K562 (cell line): ENCODE data around the gene ADM. TPM values are rescaled to one million over a fixed set of nuclear protein-coding genes. Genes with fewer than 3 reads are reported as not detected.

Experiments
- ATAC-seq: fragments of 200-7000 bp; cut with Tn5 transposase; 3 replicates; pipeline ENCODE4 v1.9.1; 2020; ENCODE audit warnings: moderate library complexity
- BruUV-seq: library from RNA; stranded (reverse); fragments of 400-500 nt; replicated peaks from 2 replicates; lab custom pipeline; 2021; lab: Mats Ljungman, UMichigan
- CTCF ChIA-PET: fragments of 300-600 bp; formaldehyde crosslinking; extraction: SDS; loops from one replicate; lab custom pipeline; 2021; ENCODE audit warnings: low intra/inter-chr PET ratio; lab: Yijun Ruan, JAX
- POLR2A ChIA-PET: fragments of 300-600, 350-650 bp; sonication (Branson Sonifier 250); formaldehyde crosslinking; extraction: SDS; loops from one replicate; lab custom pipeline; 2021; ENCODE audit warnings: antibody characterized with exemption, inconsistent platforms; lab: Yijun Ruan, JAX
- DNase-seq, 4 experiments: peaks; one replicate each; pipeline versions ENCODE4 v3.0.0 to v3.0.0-alpha.2; 2011 to 2018; ENCODE audit warnings: low spot score in 3 of 4, mixed read lengths in 3 of 4; ENCODE audit errors: extremely low read depth in 1 of 4
- FAIRE-seq: peaks from 2 replicates; lab custom pipeline; 2011; peaks lifted over from hg19 to GRCh38; lab: Jason Lieb, UNC
- H2AFZ ChIP-seq: 2 replicates; pipeline ENCODE4 v1.6.0; 2011; ENCODE audit warnings: low read depth, low read length, control low read depth, inconsistent platforms
- H3K27ac ChIP-seq: fragments of 200-600 bp; 3 replicates; pipeline ENCODE4 v1.8.0; 2011; ENCODE audit warnings: low read depth, mild to moderate bottlenecking, control low read depth, inconsistent platforms, low read length, moderate library complexity, mixed read lengths; ENCODE audit errors: extremely low read depth
- H3K27me3 ChIP-seq, 2 experiments: fragments of 300-600 bp in 1 of 2; 2 replicates in 1 of 2; 3 replicates in 1 of 2; pipeline versions ENCODE4 v1.6.0 to v1.8.0; 2011; ENCODE audit warnings: inconsistent platforms in 2 of 2, low read length in 2 of 2, mild to moderate bottlenecking in 1 of 2, mixed read lengths in 1 of 2, moderate library complexity in 1 of 2; ENCODE audit not compliant: control insufficient read depth in 2 of 2, insufficient read depth in 2 of 2
- H3K36me3 ChIP-seq: fragments of 300-600 bp; 3 replicates; pipeline ENCODE4 v1.8.0; 2011; ENCODE audit warnings: mild to moderate bottlenecking, low read length, inconsistent platforms; ENCODE audit not compliant: control insufficient read depth, insufficient read depth
- H3K4me1 ChIP-seq, 2 experiments: fragments of 200-600 bp in 1 of 2; replicated peaks in 1 of 2; 2 replicates in 1 of 2; 3 replicates in 1 of 2; pipeline versions ENCODE4 v1.5.1 to v1.8.0; 2011; ENCODE audit warnings: inconsistent platforms in 2 of 2, low read length in 2 of 2, mild to moderate bottlenecking in 1 of 2, mixed read lengths in 1 of 2, moderate library complexity in 1 of 2; ENCODE audit not compliant: control insufficient read depth in 2 of 2, insufficient read depth in 2 of 2
- H3K4me2 ChIP-seq: 2 replicates; pipeline ENCODE4 v1.6.1; 2011; ENCODE audit warnings: low read length, control low read depth, inconsistent platforms, mixed read lengths; ENCODE audit not compliant: insufficient read depth
- H3K4me3 ChIP-seq: fragments of 200-600 bp; sonication (generic), shearing (Covaris generic); 2 replicates; pipeline ENCODE4 v1.5.1; 2016; ENCODE audit warnings: control low read depth, inconsistent platforms
- H3K79me2 ChIP-seq: fragments of 200-600 bp; 3 replicates; pipeline ENCODE4 v1.8.0; 2011; ENCODE audit warnings: low read length, inconsistent platforms; ENCODE audit not compliant: control insufficient read depth, insufficient read depth
- H3K9ac ChIP-seq, 2 experiments: 2 replicates each; pipeline versions ENCODE4 v1.6.0 to v1.6.1; 2011; ENCODE audit warnings: low read depth in 2 of 2, low read length in 2 of 2, control low read depth in 1 of 2, inconsistent platforms in 1 of 2, mild to moderate bottlenecking in 1 of 2, mixed read lengths in 1 of 2; ENCODE audit not compliant: insufficient read depth in 1 of 2
- H3K9me1 ChIP-seq: one replicate; pipeline ENCODE4 v1.6.0; 2011; ENCODE audit warnings: inconsistent platforms, mild to moderate bottlenecking, low read length, moderate library complexity; ENCODE audit not compliant: control insufficient read depth, insufficient read depth
- H3K9me3 ChIP-seq: replicated peaks from 2 replicates; pipeline ENCODE4 v1.5.1; 2011; ENCODE audit warnings: low read depth, low read length, inconsistent platforms; ENCODE audit not compliant: control insufficient read depth, insufficient read depth
- H4K20me1 ChIP-seq: replicated peaks from 2 replicates; pipeline ENCODE4 v1.6.1; 2011; ENCODE audit warnings: low read length, inconsistent platforms, mixed read lengths; ENCODE audit not compliant: control insufficient read depth, insufficient read depth
- E2F1 ChIP-seq: sonication (generic); formaldehyde crosslinking; IDR thresholded peaks from 2 replicates; pipeline ENCODE4 v1.8.1; 2023; ENCODE audit warnings: mild to moderate bottlenecking, missing genetic modification reagents, moderate library complexity
- ETS1 ChIP-seq: conservative IDR thresholded peaks from 2 replicates; pipeline ENCODE4 v1.6.1; 2011; ENCODE audit warnings: low read depth, mild to moderate bottlenecking, low read length; ENCODE audit not compliant: control insufficient read depth
- ILF3 ChIP-seq: fragments of 450-650 bp; IDR thresholded peaks from 2 replicates; pipeline ENCODE4 v1.6.1; 2018; ENCODE audit warnings: antibody characterized with exemption, mild to moderate bottlenecking, moderate library complexity, borderline replicate concordance
- MCM7 ChIP-seq, 2 experiments: fragments of 450-650 bp; IDR thresholded peaks; 2 replicates each; pipeline ENCODE4 v1.6.1; 2016 to 2018
- MXI1 ChIP-seq: IDR thresholded peaks from 2 replicates; pipeline ENCODE4 v1.6.1; 2011; ENCODE audit warnings: low read depth, mild to moderate bottlenecking, improper control_type of control experiment, low read length
- NCOA4 ChIP-seq: fragments of 450-650 bp; IDR thresholded peaks from 2 replicates; pipeline ENCODE4 v1.6.1; 2018; ENCODE audit warnings: mild to moderate bottlenecking; ENCODE audit not compliant: partially characterized antibody
- NR3C1 ChIP-seq: sonication (generic); formaldehyde crosslinking; IDR thresholded peaks from 2 replicates; pipeline ENCODE4 v1.8.1; 2022; ENCODE audit warnings: missing genetic modification reagents
- NUFIP1 ChIP-seq: fragments of 450-650 bp; IDR thresholded peaks from 2 replicates; pipeline ENCODE4 v1.6.1; 2018; ENCODE audit not compliant: partially characterized antibody
- PCBP1 ChIP-seq: fragments of 200-400 bp; formaldehyde crosslinking; IDR thresholded peaks from 2 replicates; pipeline ENCODE4 v1.6.1; 2018; ENCODE audit warnings: mild to moderate bottlenecking, low read depth, low read length; ENCODE audit not compliant: poor library complexity, severe bottlenecking
- SMAD1 ChIP-seq: fragments of 150-350 bp; IDR thresholded peaks from 2 replicates; pipeline ENCODE4 v1.6.1; 2014; ENCODE audit warnings: low read length, low read depth; ENCODE audit not compliant: partially characterized antibody
- TBL1XR1 ChIP-seq, 2 experiments: IDR thresholded peaks; 2 replicates each; pipeline ENCODE4 v1.6.1; 2012; ENCODE audit warnings: improper control_type of control experiment in 2 of 2, low read length in 2 of 2, mild to moderate bottlenecking in 1 of 2
- TEAD1 ChIP-seq, 2 experiments: fragments of 450-650 bp in 1 of 2; sonication (generic) in 1 of 2; formaldehyde crosslinking; IDR thresholded peaks; 2 replicates each; pipeline versions ENCODE4 v1.4.0 to v1.8.0; 2020 to 2022; ENCODE audit warnings: mild to moderate bottlenecking in 2 of 2, missing genetic modification reagents in 1 of 2
- ZBTB8A ChIP-seq: fragments of 450-650 bp; IDR thresholded peaks from 2 replicates; pipeline ENCODE4 v1.6.1; 2018; ENCODE audit warnings: mild to moderate bottlenecking, moderate library complexity; ENCODE audit not compliant: partially characterized antibody
- WGBS: fragments of 100-300 bp; shearing (Covaris generic); methylation state at CpG from one replicate; pipeline ENCODE4 v1.1.6; 2016; ENCODE audit warnings: low coverage, mixed read lengths; ENCODE audit not compliant: insufficient coverage; ENCODE audit errors: missing lambda C conversion rate; 5-methylcytosine and 5-hydroxymethylcytosine counted together
- in situ Hi-C: fragments of 300-500 bp; cut with MboI; formaldehyde crosslinking; loops from 4 replicates; pipeline ENCODE4 v1.15.0; 2018; ENCODE audit warnings: inconsistent platforms, mixed read lengths
- intact Hi-C: fragments of 100-400 bp; cut with micrococcal nuclease; formaldehyde crosslinking; loops from 2 replicates; pipeline ENCODE4 v1.14.2; 2022
- polyA plus RNA-seq, 8 experiments: library from polyadenylated mRNA; depleted of rRNA in 4 of 8; stranded (reverse) in 5 of 8; unstranded in 3 of 8; fragments of >200 nt; fragmentation: Nextera tagmentation in 2 of 8; fragmentation: Illumina TruSeq in 1 of 8; extraction: Ambion mirVana in 2 of 8; extraction: Trizol in 1 of 8; gene quantifications; 2 replicates each; pipeline versions ENCODE4 v1.2.1 to v1.2.3, GENCODE V29; 2011 to 2014; ENCODE audit warnings: inconsistent platforms in 1 of 8, missing spikeins in 1 of 8
- total RNA-seq, 7 experiments: library from RNA; depleted of rRNA in 6 of 7; stranded (reverse); fragments of >200 nt in 6 of 7; fragmentation: Illumina TruSeq in 2 of 7; extraction: Trizol in 2 of 7; gene quantifications; 2 replicates each; pipeline versions ENCODE4 v1.2.1 to v1.2.3, GENCODE V29; 2011 to 2021; ENCODE audit warnings: low replicate concordance in 1 of 7
- TF ChIP-seq, protein P1 (sequence below): fragments of 450-650 bp; formaldehyde crosslinking; IDR thresholded peaks from 2 replicates; pipeline ENCODE4 v1.4.0; 2022; ENCODE audit warnings: missing genetic modification characterization
- TF ChIP-seq, protein P2 (sequence below): fragments of 450-650 bp; IDR thresholded peaks from 2 replicates; pipeline ENCODE4 v1.6.1; 2017; ENCODE audit warnings: mild to moderate bottlenecking, moderate library complexity

The ADM gene
- total and polyA plus RNA-seq, 9 of the 15 experiments (the other 6 are each of a cell fraction or from before 2014, with no cell fraction given): 0.23 to 0.49 (median 0.32) TPM; not detected in 6

DNA sequence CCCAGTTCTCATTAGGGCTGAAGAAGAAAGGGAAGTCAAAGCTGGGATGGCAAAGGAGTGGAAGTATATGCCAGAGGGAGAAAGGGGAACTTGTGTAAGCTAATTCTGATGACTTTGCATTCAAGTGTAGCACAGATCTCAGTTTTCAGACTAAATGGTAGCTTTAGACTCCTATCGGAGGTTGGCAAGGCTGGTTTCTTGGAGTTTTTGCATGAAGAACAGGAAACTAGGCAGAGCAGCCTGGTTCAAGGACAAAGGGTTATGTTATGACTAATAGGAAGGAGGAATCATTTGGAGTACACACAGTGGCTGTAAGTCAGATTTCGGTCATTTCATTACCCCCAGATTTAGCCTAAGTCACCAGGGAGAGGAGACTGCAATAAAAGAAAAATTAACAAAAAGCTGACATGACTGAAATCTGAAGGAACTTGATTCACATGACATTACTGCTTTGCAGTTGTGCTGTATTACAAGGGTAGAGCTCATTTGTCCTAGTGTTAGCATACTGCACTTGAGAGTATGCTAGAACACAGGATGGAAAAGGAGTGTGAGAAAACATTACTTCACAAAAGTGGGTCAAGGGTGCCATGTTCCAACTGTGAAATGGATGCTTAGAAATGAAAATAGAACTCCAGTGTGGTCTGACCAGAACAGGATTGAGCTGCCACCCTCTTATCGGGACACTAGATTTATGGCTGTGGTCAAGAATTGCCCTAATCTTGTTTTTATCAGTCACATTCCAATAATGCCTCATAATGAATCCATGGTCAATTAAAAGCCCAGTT lies 23.6 kb downstream of the ADM start (continued):
- TF ChIP-seq, protein P1, sequence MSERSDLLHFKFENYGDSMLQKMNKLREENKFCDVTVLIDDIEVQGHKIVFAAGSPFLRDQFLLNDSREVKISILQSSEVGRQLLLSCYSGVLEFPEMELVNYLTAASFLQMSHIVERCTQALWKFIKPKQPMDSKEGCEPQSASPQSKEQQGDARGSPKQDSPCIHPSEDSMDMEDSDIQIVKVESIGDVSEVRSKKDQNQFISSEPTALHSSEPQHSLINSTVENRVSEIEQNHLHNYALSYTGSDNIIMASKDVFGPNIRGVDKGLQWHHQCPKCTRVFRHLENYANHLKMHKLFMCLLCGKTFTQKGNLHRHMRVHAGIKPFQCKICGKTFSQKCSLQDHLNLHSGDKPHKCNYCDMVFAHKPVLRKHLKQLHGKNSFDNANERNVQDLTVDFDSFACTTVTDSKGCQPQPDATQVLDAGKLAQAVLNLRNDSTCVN (CRISPR knock-in tag): no peak
- TF ChIP-seq NUFIP1 (no peak), TEAD1 (CRISPR knock-in tag; IDR thresholded peaks at IDR 0.05) (no peak), ETS1 (no peak), MXI1 (no peak)
- TF ChIP-seq, all 486 proteins: peak for 9

DNA sequence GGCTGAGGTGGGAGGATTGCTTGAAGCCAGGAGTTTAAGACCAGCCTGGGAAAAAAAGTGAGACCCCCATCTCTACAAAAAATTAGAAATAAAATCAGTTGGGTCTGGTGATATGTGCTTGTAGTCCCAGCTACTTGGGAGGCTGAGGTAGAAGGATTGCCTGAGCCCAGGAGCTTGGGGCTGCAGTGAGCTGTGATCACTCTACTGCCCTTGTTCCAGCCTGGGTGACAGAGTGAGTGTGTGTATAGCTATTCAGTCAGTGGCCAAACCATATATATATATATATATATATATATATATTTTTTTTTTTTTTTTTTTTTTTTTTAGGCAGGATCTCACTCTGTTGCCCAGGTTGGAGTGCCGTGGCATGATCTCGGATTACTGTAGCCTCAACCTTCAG lies 24.5 kb downstream of the ADM start:
- ATAC-seq (no peak), DNase-seq (no peak), FAIRE-seq (no peak)
- no CpG with 5 or more reads among the region's 2 CpGs for WGBS
- CTCF ChIA-PET: no interaction called here
- H3K27me3 ChIP-seq: peaks cover 0 to 5% of the 10 kb centered on the region in 2 experiments; a peak in 1 of 5 replicates
- in situ Hi-C loops: no loop called here
- no peaks in the 10 kb centered on the region for H3K36me3 ChIP-seq
- H3K4me2 ChIP-seq: no peak overlapping the region
- H3K9me1 ChIP-seq: no peaks in the 10 kb centered on the region
- no peak overlapping the region for H2AFZ ChIP-seq
- no peak overlapping the region for H3K9ac ChIP-seq
- intact Hi-C loops: no loop called here
- no TSS peak for BruUV-seq
- no peaks in the 10 kb centered on the region for H4K20me1 ChIP-seq
- H3K9me3 ChIP-seq: no peaks in the 10 kb centered on the region
- no peak overlapping the region for H3K4me3 ChIP-seq
- H3K4me1 ChIP-seq: no peaks in the 10 kb centered on the region; a peak in 1 of 5 replicates
- POLR2A ChIA-PET: interaction anchor here (1.1 kb wide), 1 partner anchor 21 kb away, joined by 3 read pairs; no protein-coding TSS in a partner anchor
- H3K79me2 ChIP-seq: no peaks in the 10 kb centered on the region
- H3K27ac ChIP-seq: no peak overlapping the region
- TF ChIP-seq NCOA4 (no peak), PCBP1 (no peak), ILF3 (no peak), E2F1 (CRISPR knock-in tag) (no peak), SMAD1 (no peak), MCM7 (IDR thresholded peaks at IDR 0.05) (no peak), NR3C1 (no peak), TBL1XR1 (IDR thresholded peaks at IDR 0.05; ENCODE audit: low read length in 2 of 2) (no peak), ZBTB8A (no peak)
- TF ChIP-seq, protein P2, sequence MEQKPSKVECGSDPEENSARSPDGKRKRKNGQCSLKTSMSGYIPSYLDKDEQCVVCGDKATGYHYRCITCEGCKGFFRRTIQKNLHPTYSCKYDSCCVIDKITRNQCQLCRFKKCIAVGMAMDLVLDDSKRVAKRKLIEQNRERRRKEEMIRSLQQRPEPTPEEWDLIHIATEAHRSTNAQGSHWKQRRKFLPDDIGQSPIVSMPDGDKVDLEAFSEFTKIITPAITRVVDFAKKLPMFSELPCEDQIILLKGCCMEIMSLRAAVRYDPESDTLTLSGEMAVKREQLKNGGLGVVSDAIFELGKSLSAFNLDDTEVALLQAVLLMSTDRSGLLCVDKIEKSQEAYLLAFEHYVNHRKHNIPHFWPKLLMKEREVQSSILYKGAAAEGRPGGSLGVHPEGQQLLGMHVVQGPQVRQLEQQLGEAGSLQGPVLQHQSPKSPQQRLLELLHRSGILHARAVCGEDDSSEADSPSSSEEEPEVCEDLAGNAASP: no peak
